ENCODE data around the gene MAPK1IP1L.

DNA sequence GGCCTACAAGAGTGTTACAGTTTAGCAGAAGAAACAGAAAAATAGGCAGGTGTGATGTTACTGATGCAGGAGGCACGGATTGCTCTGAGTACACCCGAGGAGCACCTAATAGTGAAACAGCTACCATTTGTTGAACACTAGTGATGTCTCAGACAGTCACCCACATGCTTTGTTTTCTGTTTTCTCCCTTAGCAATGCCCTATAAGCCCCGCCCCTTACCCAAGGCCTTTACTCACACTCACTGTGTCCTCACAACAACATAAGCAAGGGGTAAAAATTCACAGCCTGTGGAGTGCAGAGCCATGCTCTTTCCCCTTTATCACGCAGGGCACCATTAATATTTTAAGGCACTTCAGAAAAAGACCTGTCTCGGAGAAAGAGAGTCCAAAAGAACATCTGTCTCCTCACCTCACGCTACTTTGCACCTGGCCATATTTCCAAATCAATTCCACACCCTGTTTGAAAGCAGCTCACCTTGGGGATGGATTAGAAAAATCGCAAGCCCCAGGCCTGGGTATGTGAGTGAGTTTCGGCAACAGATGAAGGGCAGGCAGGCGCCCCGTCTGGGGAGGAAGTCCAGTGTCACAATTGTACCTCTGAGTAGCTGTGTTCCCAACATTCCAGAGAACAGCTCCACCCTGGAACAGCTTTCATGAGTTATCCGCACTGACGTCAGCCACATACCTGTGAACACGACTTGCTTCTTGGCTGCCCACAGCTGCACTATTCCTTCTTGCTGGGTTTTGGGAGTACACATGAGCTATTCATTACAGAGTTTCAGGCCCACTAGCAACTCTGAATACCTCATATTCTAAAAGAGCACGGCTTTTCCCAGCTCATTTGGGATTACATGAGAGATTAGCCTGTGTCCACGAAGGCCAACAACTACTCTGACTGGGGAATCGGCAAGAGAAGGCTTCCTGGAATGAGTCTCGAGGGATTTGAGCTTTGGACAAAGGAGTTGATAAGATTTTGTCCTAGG, 26.0 kb downstream of the MAPK1IP1L start:
- TF ChIP-seq, protein P1, sequence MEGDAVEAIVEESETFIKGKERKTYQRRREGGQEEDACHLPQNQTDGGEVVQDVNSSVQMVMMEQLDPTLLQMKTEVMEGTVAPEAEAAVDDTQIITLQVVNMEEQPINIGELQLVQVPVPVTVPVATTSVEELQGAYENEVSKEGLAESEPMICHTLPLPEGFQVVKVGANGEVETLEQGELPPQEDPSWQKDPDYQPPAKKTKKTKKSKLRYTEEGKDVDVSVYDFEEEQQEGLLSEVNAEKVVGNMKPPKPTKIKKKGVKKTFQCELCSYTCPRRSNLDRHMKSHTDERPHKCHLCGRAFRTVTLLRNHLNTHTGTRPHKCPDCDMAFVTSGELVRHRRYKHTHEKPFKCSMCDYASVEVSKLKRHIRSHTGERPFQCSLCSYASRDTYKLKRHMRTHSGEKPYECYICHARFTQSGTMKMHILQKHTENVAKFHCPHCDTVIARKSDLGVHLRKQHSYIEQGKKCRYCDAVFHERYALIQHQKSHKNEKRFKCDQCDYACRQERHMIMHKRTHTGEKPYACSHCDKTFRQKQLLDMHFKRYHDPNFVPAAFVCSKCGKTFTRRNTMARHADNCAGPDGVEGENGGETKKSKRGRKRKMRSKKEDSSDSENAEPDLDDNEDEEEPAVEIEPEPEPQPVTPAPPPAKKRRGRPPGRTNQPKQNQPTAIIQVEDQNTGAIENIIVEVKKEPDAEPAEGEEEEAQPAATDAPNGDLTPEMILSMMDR (IDR thresholded peaks at IDR 0.05; ENCODE audit: low read length): no peak
- no peak for TF ChIP-seq EZH2 (optimal IDR thresholded peaks at IDR 0.05; ENCODE audit: low read depth, low read length)
- no peak for TF ChIP-seq EZH2phosphoT487 (IDR thresholded peaks at IDR 0.05; ENCODE audit: low read length)

Data from MM.1S (cell line).